NCI-H128 (cell line): ENCODE data around the gene SENP1.

Source experiments
- DNase-seq: peaks from one replicate; lab custom pipeline; 2025; ENCODE audit not compliant: unreplicated experiment; lab: John Stamatoyannopoulos, UW

The SENP1 gene

DNA sequence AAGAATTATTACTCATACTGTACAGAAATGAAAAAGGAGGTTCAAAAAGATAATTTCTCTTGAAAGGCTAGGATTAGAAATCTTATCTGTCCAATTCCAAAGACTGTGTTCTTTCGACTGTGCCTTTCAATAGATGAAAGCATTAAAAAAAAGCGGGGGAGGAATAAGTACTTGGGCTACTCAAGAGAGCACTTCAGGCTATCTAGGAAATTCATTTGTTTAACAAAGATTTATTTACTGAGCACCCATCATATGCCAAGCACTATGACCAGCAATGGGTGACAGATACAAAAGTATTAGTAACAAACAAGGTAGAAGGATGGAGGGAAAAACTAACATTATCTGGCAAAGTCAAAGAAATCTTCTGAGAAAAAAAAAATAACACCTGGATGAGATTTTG is 37.4 kb downstream of the SENP1 start:
- DNase-seq, result no peak

DNA sequence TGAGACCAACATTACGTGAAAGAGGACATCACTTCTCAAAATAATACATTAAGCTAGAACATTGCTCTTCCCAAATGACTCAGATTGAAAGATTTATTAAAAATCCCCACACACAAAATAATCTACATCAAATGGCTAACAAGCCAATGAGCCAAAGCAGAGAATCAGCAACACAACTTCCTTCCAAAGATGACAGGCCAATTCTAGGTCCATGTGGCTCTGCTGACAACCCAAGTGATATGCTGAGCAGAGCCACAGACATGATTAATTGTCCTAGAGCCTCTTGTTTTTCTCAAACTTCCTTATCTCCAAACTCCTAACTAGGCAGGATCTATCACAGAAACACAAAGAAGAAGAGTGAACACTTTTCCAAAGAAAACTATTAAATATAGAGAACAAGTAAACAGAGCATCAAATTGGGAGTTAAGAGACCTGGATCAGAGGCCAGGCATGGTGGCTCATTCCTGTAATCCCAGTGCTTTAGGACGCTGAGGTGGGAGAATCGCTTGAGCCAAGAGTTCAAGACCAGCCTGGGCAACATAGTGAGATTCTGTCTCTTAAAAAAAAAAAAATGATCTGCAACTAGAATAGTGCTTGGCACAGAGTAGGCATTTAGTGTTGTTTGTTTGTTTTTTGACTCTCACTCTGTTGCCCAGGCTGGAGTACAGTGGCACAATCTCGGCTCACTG is 38.5 kb downstream of the SENP1 start:
- no peak for DNase-seq

DNA sequence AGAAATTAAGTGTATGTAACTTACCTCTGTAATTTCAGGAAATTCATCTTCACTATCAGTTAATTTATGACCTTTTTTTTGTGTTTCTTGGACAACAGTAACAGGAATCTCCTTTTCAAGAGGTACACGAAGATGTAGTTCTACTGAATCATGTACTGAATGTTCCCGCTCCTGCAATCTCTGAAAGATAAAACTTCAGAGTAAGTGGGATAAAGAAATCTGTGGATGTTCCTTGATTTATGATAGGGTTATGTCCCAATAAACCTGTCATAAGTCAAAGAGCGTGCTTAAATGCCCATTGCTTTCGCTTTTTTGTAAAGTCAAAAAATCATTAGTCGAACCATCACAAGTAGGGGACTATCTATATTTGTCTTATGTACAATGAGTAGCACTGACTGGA is 40.8 kb downstream of the SENP1 start:
- DNase-seq, result no peak

DNA sequence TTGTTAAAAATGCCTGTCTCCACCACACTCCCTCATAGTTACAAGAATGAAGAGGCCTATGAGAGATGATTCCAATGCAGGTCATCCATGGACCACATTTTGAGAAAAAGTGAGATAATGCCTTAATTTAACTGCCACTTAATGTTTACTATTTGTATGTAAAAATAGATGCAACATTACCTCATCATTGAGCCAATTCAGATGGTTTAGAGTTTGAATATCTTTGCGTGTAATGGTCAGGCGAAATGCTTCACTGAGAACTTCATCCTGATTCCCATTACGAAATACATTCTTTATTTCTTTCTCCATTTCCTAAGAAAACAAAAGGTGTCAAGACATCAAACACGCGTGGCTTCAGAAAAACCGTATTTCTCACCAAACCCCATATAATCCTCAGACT is 42.3 kb downstream of the SENP1 start:
- no peak for DNase-seq

DNA sequence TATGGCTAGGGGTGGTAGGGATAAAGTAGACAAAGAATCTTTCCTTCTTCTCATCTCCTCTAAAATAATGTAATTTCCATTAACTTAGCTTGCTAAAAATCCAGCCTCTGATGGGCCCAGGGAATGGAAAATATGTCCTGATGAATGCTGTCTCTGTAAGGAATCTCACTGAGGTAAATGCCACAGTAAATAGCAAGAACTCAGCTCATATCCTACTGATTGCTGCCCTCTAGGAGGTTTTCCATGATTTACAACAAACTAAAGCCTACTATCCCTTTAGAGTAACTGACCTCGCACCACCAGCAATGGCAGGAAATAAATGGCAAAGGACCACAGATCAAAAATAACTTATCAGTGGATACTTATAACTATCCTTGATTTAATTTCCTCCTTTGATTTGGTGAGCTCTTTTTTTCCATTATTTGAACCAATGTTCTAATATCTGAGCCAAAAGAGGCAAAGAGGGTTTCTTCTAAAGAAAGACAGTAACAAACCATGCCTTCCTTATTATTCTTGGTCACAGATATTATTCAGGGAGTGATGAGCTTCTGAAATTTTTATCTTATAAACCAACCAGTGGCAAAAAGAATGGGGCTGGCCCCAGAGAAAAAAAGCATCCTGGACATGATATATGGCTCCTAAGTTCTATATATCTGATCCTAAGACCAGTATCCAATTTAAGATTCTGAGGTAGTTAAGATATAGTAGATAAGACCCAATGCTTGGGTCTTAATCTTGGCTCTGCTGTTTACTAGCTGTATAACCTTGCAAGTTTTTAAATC is 43.8 kb downstream of the SENP1 start:
- DNase-seq, result no peak

DNA sequence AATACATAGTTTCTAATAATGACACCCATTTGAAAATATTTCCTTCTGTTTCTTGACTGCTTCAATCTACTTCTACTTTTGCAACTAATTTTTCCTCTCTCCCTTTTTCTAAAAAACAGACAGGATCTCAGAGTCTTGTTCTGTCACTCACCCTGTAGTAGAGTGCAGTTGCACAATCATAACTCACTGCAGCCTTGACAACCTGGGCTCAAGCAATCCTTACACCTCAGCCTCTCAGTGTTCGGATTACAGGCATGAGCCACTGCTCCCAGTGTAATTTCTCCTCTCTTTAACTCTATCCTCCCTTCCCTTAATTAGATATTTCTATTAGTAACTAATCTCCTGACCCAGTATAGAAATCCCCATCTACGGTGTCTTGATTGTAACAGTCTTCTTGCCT is 45.4 kb downstream of the SENP1 start:
- DNase-seq, result no peak

DNA sequence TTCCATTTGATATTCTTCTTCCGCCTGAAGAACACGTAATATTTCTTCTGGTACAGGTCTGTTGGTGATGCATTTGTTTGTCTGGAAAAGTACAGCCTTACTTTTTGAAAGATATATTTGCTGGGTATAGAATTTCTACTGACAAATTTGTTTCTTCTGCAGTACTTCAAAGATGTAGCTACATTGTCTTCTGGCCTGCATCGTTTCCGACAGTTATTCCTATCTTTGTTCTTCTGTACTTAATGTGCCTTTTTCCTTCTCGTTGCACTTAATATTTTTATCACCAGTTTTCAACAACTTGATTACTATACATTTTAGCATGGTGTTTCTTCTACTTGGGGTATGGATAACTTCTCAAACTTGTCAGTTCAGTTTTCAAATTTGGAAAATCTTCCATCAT is 47.1 kb downstream of the SENP1 start:
- no peak for DNase-seq

DNA sequence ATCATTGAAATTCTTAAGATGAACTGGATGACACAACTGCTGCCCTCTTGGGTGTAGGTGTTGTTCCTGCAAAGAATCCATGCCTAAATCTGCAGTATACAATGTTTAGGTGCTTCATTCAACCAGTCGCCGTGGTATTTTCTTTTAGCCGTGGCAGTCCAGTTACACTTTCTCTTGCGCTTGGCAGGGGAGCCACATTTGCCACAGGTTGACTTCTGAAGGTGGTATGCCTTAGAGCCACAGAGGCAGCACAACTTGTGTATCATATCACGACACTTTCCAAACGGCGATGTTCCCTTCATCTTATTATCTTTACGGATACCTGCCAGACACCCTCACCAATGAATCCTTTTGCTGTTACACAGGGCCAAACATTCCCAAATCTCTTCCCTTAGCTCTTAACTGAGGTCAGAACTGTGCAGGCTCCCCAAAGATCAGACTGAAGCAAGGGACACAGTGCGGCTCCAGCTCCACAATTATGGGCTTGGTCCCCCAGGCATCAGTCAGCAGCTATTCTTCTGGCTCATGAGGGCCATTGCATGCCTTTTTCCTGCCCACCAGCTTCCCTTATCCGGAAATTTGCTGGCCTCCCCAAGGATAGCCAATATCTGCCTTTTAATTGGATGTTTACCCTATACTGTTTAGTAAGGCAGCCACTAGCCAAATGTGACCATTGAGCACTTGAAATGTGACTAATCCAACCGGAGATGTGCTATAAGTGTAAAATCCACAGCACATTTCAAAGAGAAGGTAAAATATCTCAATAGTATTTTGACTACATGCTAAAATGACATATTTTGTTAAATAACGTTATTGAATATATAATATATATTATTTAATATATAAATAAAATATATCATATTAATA is 50.7 kb downstream of the SENP1 start:
- no peak for DNase-seq

DNA sequence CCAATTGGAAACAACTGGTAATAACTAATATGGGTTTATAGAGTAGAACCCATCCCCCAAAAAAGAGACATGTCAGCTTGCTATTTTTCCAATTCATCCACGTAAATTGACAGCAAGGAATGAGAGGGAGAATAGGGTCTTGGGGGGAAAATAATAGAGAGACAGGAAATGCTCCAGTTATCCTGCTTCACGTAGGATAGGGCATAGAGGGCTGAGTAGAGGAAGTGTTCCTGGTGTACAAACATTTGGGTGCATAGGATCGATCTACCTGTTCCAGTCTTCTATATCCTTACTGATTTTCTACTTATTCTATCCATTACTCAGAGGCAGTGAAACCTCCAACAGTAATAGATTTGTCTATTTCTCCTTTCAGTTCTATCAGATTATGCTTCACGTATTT is 52.0 kb downstream of the SENP1 start:
- DNase-seq, result no peak

DNA sequence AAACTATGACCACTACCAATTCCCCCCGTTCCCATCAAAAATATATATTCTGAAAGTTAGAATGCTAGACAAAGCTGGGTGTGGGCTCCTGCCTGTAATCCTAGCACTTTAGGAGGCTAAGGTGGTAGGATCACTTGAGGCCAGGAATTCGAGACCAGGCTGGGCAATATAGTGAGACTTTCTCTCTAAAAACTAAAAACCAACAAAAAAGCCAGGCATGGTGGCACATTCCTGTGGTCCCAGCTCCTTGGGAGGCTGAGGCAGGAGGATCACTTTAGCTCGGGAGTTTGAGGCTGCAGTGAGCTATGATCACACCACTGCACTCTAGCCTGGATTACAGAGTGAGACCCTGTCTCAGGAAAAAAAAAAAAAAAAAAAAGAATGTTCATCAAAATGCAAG is 52.8 kb downstream of the SENP1 start:
- DNase-seq, result no peak

DNA sequence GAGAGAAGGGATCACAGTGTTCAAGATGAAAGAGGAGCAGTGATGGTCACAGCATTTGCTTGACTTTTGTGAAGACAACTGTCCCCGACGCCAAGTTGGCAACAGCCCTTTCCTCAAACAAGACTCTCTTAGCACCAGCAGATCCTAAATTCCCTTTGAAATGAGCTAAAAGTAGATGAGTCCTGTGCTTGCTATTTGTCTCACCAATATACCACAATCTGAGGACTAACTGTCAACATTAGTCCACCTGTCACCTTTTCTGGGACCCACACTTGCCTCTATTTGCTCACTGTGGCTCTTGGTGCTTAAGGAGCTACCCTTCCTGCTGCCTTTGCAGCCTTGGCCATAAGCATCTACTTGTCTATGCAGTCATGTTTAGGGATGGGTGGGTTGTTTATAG is 54.2 kb downstream of the SENP1 start:
- no peak for DNase-seq

DNA sequence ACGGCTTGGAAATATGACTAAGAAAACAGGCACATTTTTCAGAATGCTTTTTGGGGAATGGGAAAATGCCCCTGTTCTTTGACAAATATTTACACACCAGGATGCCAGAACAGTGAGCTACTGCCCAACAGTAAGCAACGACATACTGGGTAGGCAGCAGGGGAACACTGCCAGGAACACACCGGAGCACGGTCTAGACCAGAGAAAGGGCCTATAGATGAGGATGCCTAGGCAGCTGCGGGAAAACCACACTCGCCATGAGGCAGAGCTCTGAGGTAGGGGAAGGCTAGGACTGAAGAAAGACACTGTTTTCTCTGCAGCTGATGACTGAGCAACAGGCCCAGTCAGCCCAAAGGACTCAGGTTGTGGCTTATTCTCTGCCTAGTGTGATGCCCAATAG is 55.7 kb downstream of the SENP1 start:
- no peak for DNase-seq

DNA sequence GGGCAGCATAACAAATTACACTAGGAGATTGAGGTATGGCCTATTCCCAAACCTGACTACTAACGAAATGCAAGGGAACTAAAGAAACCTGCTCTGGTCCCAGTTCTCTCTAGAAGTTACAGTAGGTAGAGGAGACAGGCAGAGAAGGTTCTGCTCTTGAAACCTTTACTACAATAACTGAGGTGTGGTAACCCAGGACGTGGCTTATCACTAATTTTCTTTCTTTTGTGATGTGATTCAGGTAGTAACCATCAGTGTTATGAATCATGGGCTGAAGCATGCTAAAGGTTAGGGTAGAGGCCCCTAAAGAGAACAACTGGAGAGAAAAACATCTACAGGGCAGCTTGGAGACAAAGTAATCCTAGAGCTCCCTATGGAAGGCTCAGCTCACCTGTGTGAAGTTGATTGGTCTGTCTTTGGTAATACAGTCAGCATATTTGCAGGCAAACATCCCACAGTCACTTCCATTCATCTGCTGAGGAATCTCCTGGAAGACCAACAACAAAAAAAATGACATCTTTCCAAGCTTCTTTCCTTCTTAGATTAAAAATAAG is 59.8 kb downstream of the SENP1 start:
- no peak for DNase-seq

DNA sequence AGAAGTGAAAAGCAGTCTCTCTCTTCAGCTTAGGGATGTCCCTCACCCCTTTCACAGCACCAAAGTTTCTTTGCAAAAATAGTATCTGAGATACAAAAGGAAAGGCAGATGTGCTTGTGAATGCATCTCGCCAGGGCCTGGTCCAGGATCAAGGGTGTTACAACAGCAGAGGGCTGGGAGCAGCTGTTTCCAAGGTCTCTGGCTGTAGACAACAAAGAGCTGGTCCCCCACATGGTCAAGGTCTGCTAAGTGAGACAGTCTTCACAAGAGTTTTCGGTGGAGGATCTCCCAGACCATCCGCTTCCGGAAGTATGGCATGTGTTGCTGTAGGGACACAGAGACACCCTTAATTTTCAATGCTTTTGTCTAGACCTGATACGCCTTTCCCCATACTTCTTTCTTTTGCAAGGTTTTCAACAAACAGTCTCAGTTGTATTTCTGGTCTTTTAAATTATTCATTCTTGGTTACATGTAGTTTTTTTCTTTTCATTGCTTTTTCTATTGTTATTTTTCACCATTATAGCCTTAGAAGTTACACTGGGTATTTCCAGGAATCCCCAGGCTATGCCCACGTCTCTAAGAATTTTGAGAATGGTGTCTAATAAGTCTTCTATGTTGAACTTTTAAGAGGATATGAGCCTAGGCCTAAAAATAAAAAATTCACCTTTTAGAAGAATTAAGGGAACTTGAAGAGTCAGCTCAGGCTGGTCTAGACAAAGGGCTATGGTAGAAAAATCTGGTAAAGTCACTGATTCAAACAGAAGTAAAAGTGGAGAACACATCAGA is 60.6 kb downstream of the SENP1 start:
- DNase-seq, result no peak

DNA sequence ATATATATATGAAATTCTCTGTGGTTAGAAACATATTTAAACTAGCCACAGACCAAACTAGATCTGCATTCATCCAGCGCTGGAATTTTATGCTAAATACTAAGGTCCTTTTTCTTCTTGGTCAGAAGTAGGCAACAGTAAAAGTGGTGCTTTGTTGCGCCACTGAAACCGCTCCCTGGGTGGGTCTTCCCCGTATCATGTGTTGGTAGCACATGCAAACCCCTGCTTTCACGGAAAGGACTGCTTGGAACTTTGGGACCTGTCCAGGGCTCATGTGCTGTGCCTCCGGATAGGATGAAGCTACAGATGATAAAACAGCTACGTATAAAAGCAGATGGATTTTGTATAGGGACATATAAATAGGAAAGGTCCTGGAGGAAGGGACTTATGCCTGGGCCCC is 61.5 kb downstream of the SENP1 start:
- DNase-seq, result no peak

DNA sequence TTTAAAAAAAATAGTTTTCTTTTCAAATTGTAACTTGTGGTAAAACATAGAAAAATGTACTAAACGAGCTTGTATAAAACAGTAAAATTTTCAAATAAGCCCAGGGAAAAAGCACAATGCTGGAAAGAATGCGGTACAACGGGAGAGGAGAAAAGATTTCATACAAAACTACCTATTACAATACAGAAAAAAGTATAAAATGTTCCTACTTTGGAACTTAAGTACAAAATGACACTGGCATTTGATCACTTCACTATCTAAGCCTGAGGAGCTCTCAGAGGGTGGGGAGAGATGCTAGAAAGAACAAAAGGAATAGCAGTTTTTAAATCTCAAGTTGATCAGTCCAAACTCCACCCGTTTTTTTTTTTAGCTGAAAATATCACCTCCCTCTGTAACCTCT is 62.1 kb downstream of the SENP1 start:
- no peak for DNase-seq

DNA sequence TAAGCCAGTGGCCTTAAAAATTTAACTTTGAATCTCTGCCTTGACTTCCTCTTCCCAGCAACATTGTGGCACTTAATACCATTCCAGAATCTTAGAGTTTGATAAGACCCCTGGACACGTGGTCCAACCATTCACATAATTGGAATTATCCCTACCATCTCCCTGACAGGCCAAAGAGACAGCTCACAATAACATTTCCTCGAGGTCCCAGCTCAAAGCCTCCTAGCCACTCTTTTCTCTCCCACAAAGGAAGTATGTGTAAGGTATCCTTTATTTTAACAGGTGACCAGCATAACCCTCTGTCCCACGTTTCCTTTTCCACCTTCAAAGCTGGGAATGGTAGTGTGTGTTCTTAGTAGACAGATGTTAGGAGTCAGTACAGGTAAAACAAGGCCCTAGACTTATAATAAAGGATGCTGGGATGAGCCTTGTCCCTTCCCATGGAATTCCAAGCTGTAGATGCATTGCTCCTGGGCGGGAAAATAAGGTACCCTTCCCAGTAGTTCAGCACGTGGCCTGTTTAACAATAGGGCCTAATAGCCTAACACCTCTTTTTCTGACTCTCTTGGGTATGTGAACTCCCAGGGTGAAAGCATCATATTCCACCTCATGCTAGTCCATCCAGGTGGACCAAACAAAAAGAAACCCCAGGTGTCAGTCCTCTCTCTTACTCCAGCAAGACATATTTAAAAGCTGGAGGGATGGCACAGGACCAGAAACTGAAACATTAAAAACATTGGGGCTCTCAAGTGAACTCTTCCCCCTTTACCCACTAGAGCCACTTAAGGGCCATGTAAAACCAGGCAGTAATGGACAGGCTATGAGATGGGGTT is 64.1 kb downstream of the SENP1 start:
- no peak for DNase-seq

DNA sequence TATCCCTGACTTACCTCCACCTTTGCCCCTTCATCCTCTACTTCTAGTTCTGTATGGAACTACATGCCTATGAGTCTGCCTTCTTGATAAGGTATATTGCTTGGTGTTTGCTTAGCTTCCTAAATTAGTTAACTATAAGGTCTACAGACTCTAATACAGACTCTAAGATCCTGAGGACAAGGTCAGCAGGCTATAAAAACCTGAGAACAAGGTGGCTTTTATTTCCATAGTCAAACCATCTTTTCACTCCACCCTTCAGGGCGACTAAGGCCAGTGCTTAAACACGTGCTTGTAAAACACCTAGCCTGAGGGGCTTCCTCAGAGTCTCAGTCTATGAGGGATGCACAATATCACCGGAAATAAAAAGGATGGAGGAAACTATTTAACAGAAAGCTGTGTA is 65.5 kb downstream of the SENP1 start:
- no peak for DNase-seq

DNA sequence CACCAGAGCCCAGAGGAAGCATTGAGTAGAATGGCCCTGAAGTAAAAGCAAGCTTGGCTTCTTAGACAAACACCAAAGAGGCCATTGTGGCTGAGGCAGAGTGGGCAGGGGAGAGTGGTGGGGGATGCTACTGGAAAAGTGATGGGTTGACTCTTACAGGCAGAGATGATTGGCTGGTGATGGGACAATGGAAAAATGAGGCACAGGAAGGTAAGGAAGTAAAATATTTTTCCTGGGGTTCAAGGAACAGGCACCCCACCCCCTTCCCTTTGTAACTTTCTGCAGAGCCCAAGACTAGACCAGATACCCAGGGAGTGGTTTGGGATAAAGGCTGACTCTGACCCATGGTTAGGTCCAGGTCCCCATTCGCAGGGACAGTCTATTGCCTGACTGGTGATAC is 66.7 kb downstream of the SENP1 start:
- no peak for DNase-seq

DNA sequence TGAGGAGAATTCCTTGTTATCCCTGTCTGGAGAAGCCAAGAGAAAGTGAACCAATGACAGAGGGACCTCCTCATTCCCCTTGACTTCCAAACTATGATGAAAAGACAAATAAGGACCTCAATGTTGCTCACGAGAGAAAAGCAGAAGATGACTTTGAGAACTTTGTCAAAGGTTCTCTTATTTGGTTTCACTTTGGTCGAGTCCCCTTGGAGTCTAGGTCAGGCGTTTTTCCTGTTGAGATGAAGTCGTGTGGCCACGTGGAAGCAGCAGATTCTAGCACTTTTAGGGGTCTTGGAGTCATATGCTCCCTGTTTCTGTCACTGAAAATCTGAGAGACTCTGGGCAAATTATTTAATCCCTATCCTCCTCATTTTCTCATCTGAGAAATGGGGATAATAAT is 67.8 kb downstream of the SENP1 start:
- no peak for DNase-seq
